HG03565 (cell line): ENCODE data around the gene CTDNEP1.

Source experiments
- ATAC-seq: cut with Tn5 transposase; IDR thresholded peaks from one replicate; pipeline ENCODE4 v1.9.1; 2021; ENCODE audit warnings: mild to moderate bottlenecking, moderate library complexity; ENCODE audit not compliant: unreplicated experiment

Gene CTDNEP1

GRCh38 chr17:7232114-7232513, 19.4 kb downstream of the CTDNEP1 start:
- ATAC-seq, result no peak

DNA sequence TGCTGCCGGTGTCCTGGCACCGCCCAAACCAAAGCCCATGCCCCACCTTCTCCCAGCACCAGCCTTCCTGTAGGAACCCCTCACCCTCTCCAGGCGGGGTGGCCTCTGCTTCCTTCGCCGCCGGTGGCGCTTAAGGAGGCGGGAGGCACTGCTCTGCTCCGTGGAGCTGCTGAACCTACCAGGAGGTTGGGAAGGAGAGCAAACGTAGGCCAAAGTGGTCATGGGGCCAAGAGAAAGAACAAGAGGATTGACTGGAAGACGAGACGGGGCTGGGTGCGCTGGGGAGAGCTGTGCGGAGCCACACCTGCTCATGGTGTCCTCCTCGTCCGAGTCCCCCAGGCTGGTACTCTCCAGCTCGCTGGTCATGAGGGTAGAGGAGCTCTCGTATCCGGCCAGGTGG, 22.0 kb downstream of the CTDNEP1 start:
- no peak for ATAC-seq

DNA sequence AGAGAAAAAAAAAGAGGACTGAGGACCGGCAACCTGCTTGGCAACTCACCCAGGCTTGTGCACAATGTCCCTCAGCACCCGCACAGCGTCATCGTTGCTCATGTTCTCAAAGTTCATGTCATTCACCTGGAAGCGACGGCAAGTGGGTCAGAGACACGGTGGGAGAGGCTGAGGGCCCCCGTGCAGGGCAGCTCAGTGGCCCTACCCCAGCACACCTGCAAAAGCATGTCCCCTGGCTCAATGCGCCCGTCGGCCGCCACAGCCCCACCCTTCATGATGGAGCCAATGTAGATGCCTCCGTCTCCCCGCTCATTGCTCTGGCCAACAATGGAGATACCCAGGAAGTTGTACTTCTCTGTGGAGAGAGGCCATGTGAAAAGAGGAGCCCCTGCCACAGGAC, 22.6 kb downstream of the CTDNEP1 start:
- no peak for ATAC-seq

- ATAC-seq, result no peak
Observed at GRCh38 chr17:7226721-7227710, 24.5 kb downstream of the CTDNEP1 start.

DNA sequence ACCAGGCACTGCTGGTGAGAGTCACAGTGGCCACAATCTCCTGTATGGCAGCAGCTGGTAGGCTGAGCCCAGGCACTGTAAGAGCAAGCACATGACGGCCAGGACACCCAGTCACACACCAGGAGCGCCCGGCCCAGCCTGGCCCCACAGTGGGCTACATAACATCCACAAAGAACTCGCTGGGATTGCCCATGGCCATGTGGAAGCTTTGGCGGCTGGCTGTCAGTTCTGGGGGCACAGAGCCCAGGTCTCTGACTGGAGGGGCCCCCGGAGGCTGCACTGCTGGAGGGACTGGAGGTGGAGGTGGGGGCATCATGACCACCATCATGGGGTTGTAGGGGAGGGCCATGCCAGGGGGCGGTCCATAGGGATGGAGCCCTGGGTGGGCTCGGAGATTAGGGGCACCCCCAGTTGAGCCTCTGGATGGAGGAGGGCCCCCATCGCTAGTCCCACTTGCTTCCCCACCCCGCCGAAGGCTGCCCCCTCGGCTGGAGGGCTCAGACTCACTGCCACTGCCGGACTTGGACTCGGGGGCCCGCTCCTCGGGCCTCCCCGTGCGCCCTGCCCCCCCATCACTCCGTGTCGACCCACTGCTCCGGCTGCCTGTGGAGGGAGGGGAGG, 25.7 kb downstream of the CTDNEP1 start:
- ATAC-seq, result no peak

- no peak for ATAC-seq
Observed at GRCh38 chr17:7224661-7225111, 26.8 kb downstream of the CTDNEP1 start.

- ATAC-seq, result no peak
Observed at GRCh38 chr17:7224110-7224509, 27.4 kb downstream of the CTDNEP1 start.

DNA sequence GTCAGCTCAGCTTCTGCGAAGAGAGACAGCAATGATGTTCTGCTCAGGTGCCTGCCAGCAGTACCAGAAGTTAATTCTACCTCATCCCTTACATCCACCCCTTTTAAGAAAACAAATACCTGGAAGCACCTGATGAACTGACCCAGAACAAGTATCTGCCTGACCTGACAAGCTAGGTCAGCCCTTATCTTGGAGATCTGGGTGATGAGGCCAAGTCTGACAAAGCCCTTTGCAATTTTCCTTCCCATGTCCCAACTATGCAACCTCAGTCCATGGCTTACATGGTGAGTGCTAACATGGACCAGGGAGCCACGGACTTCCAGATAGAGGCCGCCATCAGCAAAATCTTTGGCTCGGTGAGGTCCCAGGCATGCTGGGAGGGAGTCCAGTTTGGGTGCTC, 28.2 kb downstream of the CTDNEP1 start:
- no peak for ATAC-seq

GRCh38 chr17:7222972-7223292, 28.6 kb downstream of the CTDNEP1 start:
- no peak for ATAC-seq

GRCh38 chr17:7222093-7222971, 29.2 kb downstream of the CTDNEP1 start:
- ATAC-seq, result no peak

DNA sequence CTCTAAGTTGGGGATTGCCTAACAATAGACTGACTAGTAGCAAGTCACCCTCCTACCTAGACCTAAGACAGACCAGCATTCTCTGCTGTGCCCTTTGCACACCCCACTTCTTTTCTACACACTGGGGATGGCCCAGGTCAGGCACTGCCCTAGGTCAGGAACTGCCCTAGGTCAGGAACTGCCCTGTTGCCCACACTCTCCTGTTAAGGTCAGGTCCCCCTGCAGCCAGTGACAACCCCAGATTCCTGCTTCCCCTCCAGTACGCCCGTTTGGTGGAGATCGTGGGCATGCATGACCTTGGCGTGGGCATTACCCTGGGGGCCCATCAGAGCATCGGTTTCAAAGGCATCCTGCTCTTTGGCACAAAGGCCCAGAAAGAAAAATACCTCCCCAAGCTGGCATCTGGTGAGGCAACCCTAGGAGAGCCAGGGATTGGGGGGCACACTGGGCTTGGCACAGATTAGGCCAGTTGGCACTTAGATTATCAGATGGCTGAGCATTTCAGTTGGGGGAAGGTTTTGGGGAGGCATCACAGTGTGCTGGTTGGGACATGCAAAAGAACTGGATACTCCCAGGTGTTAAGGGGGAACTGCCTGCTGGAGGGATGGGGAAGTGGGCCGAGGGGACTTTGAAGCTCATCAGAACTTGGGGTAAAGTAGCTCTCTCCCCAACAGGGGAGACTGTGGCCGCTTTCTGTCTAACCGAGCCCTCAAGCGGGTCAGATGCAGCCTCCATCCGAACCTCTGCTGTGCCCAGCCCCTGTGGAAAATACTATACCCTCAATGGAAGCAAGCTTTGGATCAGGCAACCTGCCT, 30.0 kb downstream of the CTDNEP1 start:
- ATAC-seq, result no peak

DNA sequence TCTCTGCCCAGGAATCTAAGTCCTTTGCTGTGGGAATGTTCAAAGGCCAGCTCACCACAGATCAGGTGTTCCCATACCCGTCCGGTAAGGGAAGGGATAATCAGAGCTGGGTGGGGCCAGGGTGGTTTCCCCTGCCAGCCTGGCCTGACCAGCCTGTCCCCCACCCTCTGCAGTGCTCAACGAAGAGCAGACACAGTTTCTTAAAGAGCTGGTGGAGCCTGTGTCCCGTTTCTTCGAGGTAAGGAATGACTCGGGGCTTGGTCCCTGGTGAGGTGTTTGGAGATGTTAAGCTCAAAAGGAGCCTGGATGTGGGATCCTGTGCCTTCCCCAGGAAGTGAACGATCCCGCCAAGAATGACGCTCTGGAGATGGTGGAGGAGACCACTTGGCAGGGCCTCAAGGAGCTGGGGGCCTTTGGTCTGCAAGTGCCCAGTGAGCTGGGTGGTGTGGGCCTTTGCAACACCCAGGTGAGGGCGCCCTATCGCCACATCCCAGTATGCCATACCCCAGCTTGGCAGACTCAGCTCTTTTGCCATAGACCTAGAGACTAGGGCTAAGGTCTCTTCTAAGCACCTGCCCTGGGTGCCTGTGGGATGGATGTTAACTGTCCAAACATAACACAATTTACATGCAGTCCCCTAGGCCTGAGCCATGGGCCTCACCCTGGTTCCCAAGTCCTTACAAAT, 30.8 kb downstream of the CTDNEP1 start:
- no peak for ATAC-seq

DNA sequence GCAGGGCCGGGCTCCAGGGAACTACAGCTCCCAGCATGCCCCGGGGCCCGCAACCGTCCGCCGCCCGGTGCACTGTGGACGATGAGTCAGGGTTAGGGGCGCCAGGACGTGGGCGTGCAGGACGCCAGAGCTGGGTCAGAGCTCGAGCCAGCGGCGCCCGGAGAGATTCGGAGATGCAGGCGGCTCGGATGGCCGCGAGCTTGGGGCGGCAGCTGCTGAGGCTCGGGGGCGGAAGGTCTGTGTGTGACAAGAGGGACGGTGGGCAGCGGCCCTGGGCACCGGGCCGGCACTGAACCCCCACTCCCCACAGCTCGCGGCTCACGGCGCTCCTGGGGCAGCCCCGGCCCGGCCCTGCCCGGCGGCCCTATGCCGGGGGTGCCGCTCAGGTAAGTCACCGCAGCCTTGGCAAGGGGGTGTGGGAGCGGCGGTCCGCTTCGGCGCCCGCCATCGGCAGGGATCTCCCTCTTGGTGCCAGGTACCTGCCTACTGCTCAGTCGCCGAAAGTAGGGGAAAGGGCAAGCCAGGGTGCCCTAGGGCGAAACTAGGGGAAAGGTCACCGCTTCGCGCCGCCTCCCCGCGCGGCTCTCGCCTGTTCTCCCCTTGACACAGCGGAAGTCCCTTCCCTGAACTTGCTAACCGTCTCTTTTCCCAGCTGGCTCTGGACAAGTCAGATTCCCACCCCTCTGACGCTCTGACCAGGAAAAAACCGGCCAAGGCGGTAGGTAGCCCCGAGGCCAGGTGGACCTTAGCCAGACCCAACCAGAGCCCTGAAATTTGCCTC, 31.5 kb downstream of the CTDNEP1 start, which contains the start of the genes ACADVL and DLG4:
TSS of gene ACADVL (plus strand) at position 127 of the 781 bp plus-strand sequence. CDS start at position 174, 47 bp downstream.
TSS of gene DLG4 (minus strand) at position 25 of the 781 bp plus-strand sequence.
- peak; percentile 40 for ATAC-seq

GRCh38 chr17:7219229-7219811, 32.2 kb downstream of the CTDNEP1 start:
- ATAC-seq, result no peak

DNA sequence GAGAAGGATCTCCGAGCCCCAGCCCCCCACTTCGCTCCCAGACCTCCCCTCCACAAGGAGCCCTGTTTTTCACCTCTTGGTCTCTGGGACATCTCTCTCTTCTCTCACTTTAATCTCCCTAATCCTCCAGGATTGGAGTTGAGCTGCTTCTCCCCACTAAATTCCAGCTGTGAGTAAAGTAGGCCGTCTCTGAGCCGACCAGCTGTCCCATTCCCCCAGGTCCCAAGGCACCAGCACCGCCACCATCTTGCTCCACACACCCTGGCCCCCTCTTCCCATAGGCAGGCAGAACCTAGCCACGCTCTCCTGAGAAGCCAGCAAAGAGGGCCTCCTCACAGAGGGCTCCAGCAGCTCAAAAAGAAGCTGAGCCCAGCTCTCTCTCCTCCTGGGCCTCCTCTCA, 32.8 kb downstream of the CTDNEP1 start:
- ATAC-seq, result no peak

DNA sequence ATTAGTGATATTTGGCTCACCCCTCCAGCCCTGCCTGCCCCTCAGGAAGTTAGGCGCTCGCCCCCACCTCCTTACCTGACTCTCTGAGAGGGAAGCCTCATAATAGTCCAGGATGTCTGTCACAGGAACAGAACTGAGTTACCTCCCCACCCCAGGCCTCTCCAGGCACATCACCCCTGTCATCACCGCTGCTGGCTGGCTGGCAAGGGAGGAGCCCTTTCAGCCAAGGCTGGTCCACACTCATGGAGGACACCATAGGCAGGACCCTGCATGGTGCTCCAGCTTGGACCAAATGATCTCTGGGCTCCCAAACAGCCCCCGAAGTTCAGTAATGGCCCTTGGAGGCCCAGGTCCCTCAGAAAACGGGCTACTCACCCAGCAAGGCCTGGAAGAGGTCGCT, 33.4 kb downstream of the CTDNEP1 start:
- ATAC-seq, result no peak

GRCh38 chr17:7217113-7217987, 34.2 kb downstream of the CTDNEP1 start:
- no peak for ATAC-seq
